Measurements from ENCODE around the gene TSPAN18. TPM values are rescaled to one million over a fixed set of nuclear protein-coding genes. Genes with fewer than 3 reads are reported as not detected.

Gene TSPAN18
- total and polyA plus RNA-seq, 4 experiments from 2014 or later: 7.3 to 48.6 (median 18.2) TPM

GRCh38 chr11:44889266-44889665 lies 162.5 kb downstream of the TSPAN18 start:
- CTCF ChIA-PET (ENCODE audit: partially characterized antibody): interaction anchor here (0.9 kb wide), 1 partner anchor 227 kb away, joined by 3 read pairs; no protein-coding TSS in a partner anchor
- Histone ChIP-seq H3K9me3 (ENCODE audit: control insufficient read depth in 1 of 2, low read length in 2 of 2) (no peaks in the 10 kb centered on the region), H3K36me3 (ENCODE audit: insufficient read depth, low read length) (no peaks in the 10 kb centered on the region), H3K4me3 (ENCODE audit: low read length in 2 of 2) (no peak overlapping the region), H3K27ac (ENCODE audit: low read depth, low read length) (no peak overlapping the region), H3K27me3 (ENCODE audit: insufficient read depth, low read length) (no peaks in the 10 kb centered on the region), H3K4me1 (ENCODE audit: insufficient read depth, low read length) (no peaks in the 10 kb centered on the region)
- intact Hi-C loops (cut with micrococcal nuclease): no loop called here
- Mint-ChIP-seq H3K27ac (peak overlapping the region in 1 of 7 donors; percentile 31), H3K9me3 (no peaks in the 10 kb centered on the region), H3K4me1 (peaks cover 5 to 32% (median 18%) of the 10 kb centered on the region in 4 donors), H3K4me3 (no peak overlapping the region), H3K36me3 (peaks cover 0 to 10% of the 10 kb centered on the region in 2 donors), H3K27me3 (no peaks in the 10 kb centered on the region)
- DNase-seq: no peak
- POLR2A ChIA-PET (ENCODE audit: partially characterized antibody): no interaction called here

- no peaks in the 10 kb centered on the region for H3K9me3 Mint-ChIP-seq
- Histone ChIP-seq H3K4me3 (ENCODE audit: low read length in 2 of 2) (no peak overlapping the region), H3K4me1 (ENCODE audit: insufficient read depth, low read length) (no peaks in the 10 kb centered on the region), H3K36me3 (ENCODE audit: insufficient read depth, low read length) (no peaks in the 10 kb centered on the region), H3K27me3 (ENCODE audit: insufficient read depth, low read length) (no peaks in the 10 kb centered on the region), H3K9me3 (ENCODE audit: control insufficient read depth in 1 of 2, low read length in 2 of 2) (no peaks in the 10 kb centered on the region), H3K27ac (ENCODE audit: low read depth, low read length) (no peak overlapping the region)
- peaks cover 12 to 16% of the 10 kb centered on the region in 2 donors for H3K36me3 Mint-ChIP-seq
- H3K27ac Mint-ChIP-seq: peak overlapping the region in 3 of 7 donors; percentile 37 to 46 (median 39)
- POLR2A ChIA-PET (ENCODE audit: partially characterized antibody): no interaction called here
- peaks cover 2 to 21% (median 12%) of the 10 kb centered on the region in 4 donors for H3K4me1 Mint-ChIP-seq
- intact Hi-C loops (cut with micrococcal nuclease): no loop called here
- H3K4me3 Mint-ChIP-seq: no peak overlapping the region
- H3K27me3 Mint-ChIP-seq: no peaks in the 10 kb centered on the region
- CTCF ChIA-PET (ENCODE audit: partially characterized antibody): interaction anchor here (0.7 to 2.8 kb wide), 6 partner anchors 8 to 271 kb away, joined by 3 to 25 read pairs (median 4); no protein-coding TSS in a partner anchor
- no peak for DNase-seq
Measured at GRCh38 chr11:44892843-44893242, 166.1 kb downstream of the TSPAN18 start.

- Mint-ChIP-seq H3K27me3 (no peaks in the 10 kb centered on the region), H3K36me3 (peaks cover 17 to 20% of the 10 kb centered on the region in 2 donors), H3K9me3 (no peaks in the 10 kb centered on the region), H3K27ac (peak overlapping the region in 3 of 7 donors; percentile 8 to 59 (median 17)), H3K4me3 (no peak overlapping the region), H3K4me1 (peaks cover 2 to 21% (median 12%) of the 10 kb centered on the region in 4 donors)
- Histone ChIP-seq H3K27me3 (ENCODE audit: insufficient read depth, low read length) (no peaks in the 10 kb centered on the region), H3K4me3 (ENCODE audit: low read length in 2 of 2) (no peak overlapping the region), H3K4me1 (ENCODE audit: insufficient read depth, low read length) (no peaks in the 10 kb centered on the region), H3K36me3 (ENCODE audit: insufficient read depth, low read length) (no peaks in the 10 kb centered on the region), H3K27ac (ENCODE audit: low read depth, low read length) (no peak overlapping the region), H3K9me3 (ENCODE audit: control insufficient read depth in 1 of 2, low read length in 2 of 2) (no peaks in the 10 kb centered on the region)
- ChIA-PET CTCF (ENCODE audit: partially characterized antibody) (interaction anchor here (0.7 to 2.8 kb wide), 7 partner anchors 8 to 271 kb away, joined by 3 to 25 read pairs (median 3); no protein-coding TSS in a partner anchor), POLR2A (ENCODE audit: partially characterized antibody) (no interaction called here)
- intact Hi-C loops (cut with micrococcal nuclease): no loop called here
- no peak for DNase-seq
Measured at GRCh38 chr11:44893308-44893822, 166.6 kb downstream of the TSPAN18 start.

- intact Hi-C loops (cut with micrococcal nuclease): loop anchor here (1.0 to 2.0 kb wide), 3 partner anchors 166 to 337 kb away; no protein-coding TSS in a partner anchor
- Histone ChIP-seq H3K9me3 (ENCODE audit: control insufficient read depth in 1 of 2, low read length in 2 of 2) (no peaks in the 10 kb centered on the region), H3K36me3 (ENCODE audit: insufficient read depth, low read length) (no peaks in the 10 kb centered on the region), H3K4me1 (ENCODE audit: insufficient read depth, low read length) (no peaks in the 10 kb centered on the region), H3K27me3 (ENCODE audit: insufficient read depth, low read length) (no peaks in the 10 kb centered on the region), H3K4me3 (ENCODE audit: low read length in 2 of 2) (no peak overlapping the region), H3K27ac (ENCODE audit: low read depth, low read length) (no peak overlapping the region)
- POLR2A ChIA-PET (ENCODE audit: partially characterized antibody): interaction anchor here (1.0 kb wide), 1 partner anchor 327 kb away, joined by 3 read pairs; no protein-coding TSS in a partner anchor
- Mint-ChIP-seq H3K4me1 (peaks cover 2 to 18% (median 12%) of the 10 kb centered on the region in 4 donors), H3K9me3 (no peaks in the 10 kb centered on the region), H3K36me3 (peaks cover 23 to 24% of the 10 kb centered on the region in 2 donors), H3K27me3 (no peaks in the 10 kb centered on the region), H3K27ac (peak overlapping the region in 1 of 7 donors; percentile 17), H3K4me3 (no peak overlapping the region)
- CTCF ChIA-PET (ENCODE audit: partially characterized antibody): interaction anchor here (0.7 to 2.8 kb wide), 15 partner anchors 9 to 338 kb away, joined by 3 to 25 read pairs (median 4); no protein-coding TSS in a partner anchor
- DNase-seq: peak; percentile 50 to 56 (median 54)
Measured at GRCh38 chr11:44893846-44894617, 167.3 kb downstream of the TSPAN18 start.

- H3K9me3 ChIP-seq (ENCODE audit: control insufficient read depth in 1 of 2, low read length in 2 of 2): no peaks in the 10 kb centered on the region
- H3K36me3 ChIP-seq (ENCODE audit: insufficient read depth, low read length): no peaks in the 10 kb centered on the region
- ChIA-PET CTCF (ENCODE audit: partially characterized antibody) (interaction anchor here (4.4 kb wide), 1 partner anchor 11 kb away, joined by 21 read pairs; no protein-coding TSS in a partner anchor), POLR2A (ENCODE audit: partially characterized antibody) (no interaction called here)
- no peaks in the 10 kb centered on the region for H3K27me3 ChIP-seq (ENCODE audit: insufficient read depth, low read length)
- H3K36me3 Mint-ChIP-seq: peaks cover 32 to 47% of the 10 kb centered on the region in 2 donors
- no peaks in the 10 kb centered on the region for H3K4me1 ChIP-seq (ENCODE audit: insufficient read depth, low read length)
- H3K4me1 Mint-ChIP-seq: peaks cover 0 to 6% (median 2%) of the 10 kb centered on the region in 4 donors
- no peaks in the 10 kb centered on the region for H3K27me3 Mint-ChIP-seq
- H3K9me3 Mint-ChIP-seq: no peaks in the 10 kb centered on the region
- intact Hi-C loops (cut with micrococcal nuclease): no loop called here
- H3K4me3 Mint-ChIP-seq: no peak overlapping the region
- H3K27ac Mint-ChIP-seq: peak overlapping the region in 5 of 7 donors; percentile 4 to 67 (median 43)
- H3K27ac ChIP-seq (ENCODE audit: low read depth, low read length): no peak overlapping the region
- DNase-seq: peak in 4 of 5 donors; percentile 16 to 28 (median 18)
- H3K4me3 ChIP-seq (ENCODE audit: low read length in 2 of 2): no peak overlapping the region
Measured at GRCh38 chr11:44899959-44900358, 173.2 kb downstream of the TSPAN18 start.

- Histone ChIP-seq H3K27ac (ENCODE audit: low read depth, low read length) (no peak overlapping the region), H3K9me3 (ENCODE audit: control insufficient read depth in 1 of 2, low read length in 2 of 2) (no peaks in the 10 kb centered on the region), H3K4me3 (ENCODE audit: low read length in 2 of 2) (no peak overlapping the region), H3K27me3 (ENCODE audit: insufficient read depth, low read length) (no peaks in the 10 kb centered on the region), H3K4me1 (ENCODE audit: insufficient read depth, low read length) (no peaks in the 10 kb centered on the region), H3K36me3 (ENCODE audit: insufficient read depth, low read length) (no peaks in the 10 kb centered on the region)
- H3K4me3 Mint-ChIP-seq: no peak overlapping the region
- H3K36me3 Mint-ChIP-seq: peaks cover 31 to 52% of the 10 kb centered on the region in 2 donors
- H3K9me3 Mint-ChIP-seq: no peaks in the 10 kb centered on the region
- peaks cover 0 to 9% (median 7%) of the 10 kb centered on the region in 4 donors for H3K4me1 Mint-ChIP-seq
- CTCF ChIA-PET (ENCODE audit: partially characterized antibody): interaction anchor here (0.9 to 4.4 kb wide), 3 partner anchors 10 to 35 kb away, joined by 3 to 21 read pairs (median 7); no protein-coding TSS in a partner anchor
- no peak for DNase-seq
- POLR2A ChIA-PET (ENCODE audit: partially characterized antibody): no interaction called here
- intact Hi-C loops (cut with micrococcal nuclease): no loop called here
- H3K27ac Mint-ChIP-seq: peak overlapping the region in 2 of 7 donors; percentile 41 to 42
- no peaks in the 10 kb centered on the region for H3K27me3 Mint-ChIP-seq
Measured at GRCh38 chr11:44901120-44901633, 174.4 kb downstream of the TSPAN18 start.

GRCh38 chr11:44901786-44902185 lies 175.0 kb downstream of the TSPAN18 start:
- no peak overlapping the region for H3K27ac ChIP-seq (ENCODE audit: low read depth, low read length)
- no peaks in the 10 kb centered on the region for H3K4me1 ChIP-seq (ENCODE audit: insufficient read depth, low read length)
- H3K9me3 Mint-ChIP-seq: no peaks in the 10 kb centered on the region
- ChIA-PET CTCF (ENCODE audit: partially characterized antibody) (interaction anchor here (0.9 to 4.4 kb wide), 4 partner anchors 10 to 285 kb away, joined by 3 to 21 read pairs (median 8); no protein-coding TSS in a partner anchor), POLR2A (ENCODE audit: partially characterized antibody) (no interaction called here)
- H3K9me3 ChIP-seq (ENCODE audit: control insufficient read depth in 1 of 2, low read length in 2 of 2): no peaks in the 10 kb centered on the region
- intact Hi-C loops (cut with micrococcal nuclease): no loop called here
- H3K27me3 ChIP-seq (ENCODE audit: insufficient read depth, low read length): no peaks in the 10 kb centered on the region
- peaks cover 0 to 9% (median 7%) of the 10 kb centered on the region in 4 donors for H3K4me1 Mint-ChIP-seq
- H3K4me3 ChIP-seq (ENCODE audit: low read length in 2 of 2): no peak overlapping the region
- H3K4me3 Mint-ChIP-seq: no peak overlapping the region
- no peaks in the 10 kb centered on the region for H3K27me3 Mint-ChIP-seq
- DNase-seq: no peak
- H3K27ac Mint-ChIP-seq: peak overlapping the region in 2 of 7 donors; percentile 52 to 76
- H3K36me3 ChIP-seq (ENCODE audit: insufficient read depth, low read length): no peaks in the 10 kb centered on the region
- peaks cover 31 to 51% of the 10 kb centered on the region in 2 donors for H3K36me3 Mint-ChIP-seq
